ENCODE results near the gene SPATA7.
"Not testable (repeated sequence)": the region's sequence is repeated elsewhere in the genome, so short reads cannot be mapped to it uniquely, and the experiment has no call there.

SPATA7 gene, protein sequence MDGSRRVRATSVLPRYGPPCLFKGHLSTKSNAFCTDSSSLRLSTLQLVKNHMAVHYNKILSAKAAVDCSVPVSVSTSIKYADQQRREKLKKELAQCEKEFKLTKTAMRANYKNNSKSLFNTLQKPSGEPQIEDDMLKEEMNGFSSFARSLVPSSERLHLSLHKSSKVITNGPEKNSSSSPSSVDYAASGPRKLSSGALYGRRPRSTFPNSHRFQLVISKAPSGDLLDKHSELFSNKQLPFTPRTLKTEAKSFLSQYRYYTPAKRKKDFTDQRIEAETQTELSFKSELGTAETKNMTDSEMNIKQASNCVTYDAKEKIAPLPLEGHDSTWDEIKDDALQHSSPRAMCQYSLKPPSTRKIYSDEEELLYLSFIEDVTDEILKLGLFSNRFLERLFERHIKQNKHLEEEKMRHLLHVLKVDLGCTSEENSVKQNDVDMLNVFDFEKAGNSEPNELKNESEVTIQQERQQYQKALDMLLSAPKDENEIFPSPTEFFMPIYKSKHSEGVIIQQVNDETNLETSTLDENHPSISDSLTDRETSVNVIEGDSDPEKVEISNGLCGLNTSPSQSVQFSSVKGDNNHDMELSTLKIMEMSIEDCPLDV

DNA sequence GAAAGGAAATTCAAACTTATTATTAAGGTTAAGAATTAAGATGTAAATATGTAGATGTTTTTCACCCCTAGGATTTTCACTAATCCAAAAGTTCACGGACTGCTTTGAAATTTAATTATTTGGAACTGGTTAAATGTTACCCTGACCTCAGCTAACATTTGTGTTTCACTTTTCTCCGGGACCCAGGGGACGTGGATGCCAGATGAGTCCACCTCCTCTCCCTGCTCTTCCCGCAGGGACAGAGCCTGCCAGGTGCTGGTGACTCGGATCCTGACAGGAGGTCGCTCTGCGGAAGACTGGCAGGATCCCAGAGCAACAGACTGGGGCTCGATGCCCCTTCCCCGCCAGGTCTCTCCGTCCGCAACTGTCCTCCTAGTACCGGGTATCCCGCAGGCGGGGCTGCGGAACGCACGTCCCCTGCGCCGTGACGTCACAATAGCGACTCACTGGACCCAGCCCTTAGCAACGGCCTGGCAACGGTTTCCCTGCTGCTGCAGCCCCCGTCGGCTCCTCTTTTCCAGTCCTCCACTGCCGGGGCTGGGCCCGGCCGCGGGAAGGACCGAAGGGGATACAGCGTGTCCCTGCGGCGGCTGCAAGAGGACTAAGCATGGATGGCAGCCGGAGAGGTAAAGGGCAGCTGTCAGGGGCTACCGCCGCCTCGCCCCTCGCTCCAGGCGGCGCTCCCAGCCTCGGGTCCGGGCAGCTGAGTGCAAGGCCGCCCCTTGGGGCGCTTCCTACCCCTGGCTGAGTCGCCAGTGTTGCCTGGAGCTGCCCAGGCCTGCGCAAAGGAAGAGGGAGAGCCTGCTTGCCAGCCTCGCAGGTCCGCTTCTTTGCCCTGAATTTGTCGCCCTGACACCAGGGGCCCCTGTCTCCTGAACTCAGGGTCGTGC, at the start of gene SPATA7:
Gene SPATA7 (plus strand): TSS at position 446 of the 890 bp plus-strand sequence. CDS start 162 bp downstream, at position 608.
- peak; percentile 68 for DNase-seq (ENCODE audit: low read depth)

DNA sequence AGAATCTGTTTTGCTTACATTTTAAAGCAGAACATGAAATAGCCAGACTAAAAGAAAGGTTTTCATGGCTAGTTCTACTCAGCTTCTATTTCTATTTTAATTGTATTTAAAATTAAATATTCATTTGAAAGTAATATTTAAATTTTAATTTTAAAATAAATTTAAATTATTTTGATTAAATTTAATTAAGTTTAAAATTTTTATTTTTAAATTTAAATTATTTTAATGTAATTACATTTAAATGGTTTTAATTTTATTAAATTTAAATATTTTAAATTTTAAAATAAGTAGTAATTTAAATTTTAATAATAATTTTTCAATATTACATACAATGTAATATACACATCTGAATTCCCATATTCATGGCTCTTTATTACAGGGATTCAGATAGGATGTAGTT, 45.1 kb upstream of the SPATA7 start:
- no peak for DNase-seq (ENCODE audit: low read depth)

DNA sequence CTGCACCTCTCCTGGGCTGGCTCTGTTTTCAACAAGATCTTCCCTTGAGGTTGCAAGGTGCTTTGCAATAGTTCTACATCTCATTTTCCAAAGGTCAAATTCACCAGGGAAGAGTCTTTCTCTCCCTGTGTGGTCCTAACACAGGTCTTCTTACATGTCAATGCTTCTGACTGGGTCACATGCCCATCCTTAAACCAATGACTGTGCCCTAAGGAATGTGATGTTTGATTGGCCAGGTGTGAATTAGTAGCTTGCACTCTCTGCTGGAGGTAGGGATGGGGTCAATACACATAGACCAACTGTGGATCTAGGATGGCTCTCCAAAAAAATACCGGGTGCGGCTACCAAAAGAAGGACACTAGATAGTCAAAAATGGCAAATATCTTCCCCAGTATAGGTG, 42.5 kb upstream of the SPATA7 start:
- DNase-seq (ENCODE audit: low read depth): no peak

DNA sequence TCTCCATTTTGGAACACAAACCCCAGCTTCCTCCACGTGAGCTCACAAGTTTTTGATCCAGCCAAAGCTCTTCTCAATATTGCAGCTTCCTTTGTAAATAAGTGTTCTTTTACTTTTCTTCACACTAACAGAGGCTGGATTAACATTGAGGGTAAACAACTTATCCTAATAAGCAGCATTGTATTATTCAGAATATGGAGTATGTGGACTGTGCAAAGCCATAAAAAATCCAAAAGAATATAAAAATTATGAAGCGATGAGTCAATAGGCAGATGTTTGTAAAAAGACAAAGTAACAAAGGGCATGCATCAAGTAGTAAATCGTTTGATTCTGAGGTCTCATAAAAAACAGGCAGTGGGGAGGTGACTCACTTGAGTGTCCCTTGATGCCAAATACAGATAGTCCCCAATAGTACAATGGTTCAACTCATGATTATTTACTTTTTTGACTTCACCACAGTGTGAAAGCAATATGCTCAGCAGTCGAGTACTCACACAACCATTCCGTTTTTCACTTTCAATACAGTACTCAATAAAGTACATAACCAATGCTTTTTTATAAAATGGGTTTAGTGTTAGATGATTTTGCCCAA, 39.3 kb upstream of the SPATA7 start:
- no peak for DNase-seq (ENCODE audit: low read depth)

DNA sequence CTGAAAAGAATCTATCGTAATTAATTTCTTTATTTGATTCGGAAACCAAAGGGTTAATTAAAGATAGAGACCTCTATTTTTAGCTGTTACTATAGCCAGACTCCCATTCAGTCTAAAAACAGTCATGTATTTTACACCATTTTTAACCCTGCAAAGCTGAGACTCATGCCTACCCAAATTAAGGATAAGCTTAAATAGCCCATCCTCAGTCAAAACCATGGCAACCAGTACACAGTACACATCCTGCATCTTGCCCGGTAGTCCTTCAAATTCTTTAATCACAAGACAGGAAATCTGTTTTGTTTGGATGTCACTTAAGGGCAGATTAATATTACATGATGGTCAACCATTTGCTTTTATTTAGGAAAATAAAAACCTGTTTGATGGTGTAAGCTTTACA, 36.9 kb upstream of the SPATA7 start:
- DNase-seq (ENCODE audit: low read depth): no peak

DNA sequence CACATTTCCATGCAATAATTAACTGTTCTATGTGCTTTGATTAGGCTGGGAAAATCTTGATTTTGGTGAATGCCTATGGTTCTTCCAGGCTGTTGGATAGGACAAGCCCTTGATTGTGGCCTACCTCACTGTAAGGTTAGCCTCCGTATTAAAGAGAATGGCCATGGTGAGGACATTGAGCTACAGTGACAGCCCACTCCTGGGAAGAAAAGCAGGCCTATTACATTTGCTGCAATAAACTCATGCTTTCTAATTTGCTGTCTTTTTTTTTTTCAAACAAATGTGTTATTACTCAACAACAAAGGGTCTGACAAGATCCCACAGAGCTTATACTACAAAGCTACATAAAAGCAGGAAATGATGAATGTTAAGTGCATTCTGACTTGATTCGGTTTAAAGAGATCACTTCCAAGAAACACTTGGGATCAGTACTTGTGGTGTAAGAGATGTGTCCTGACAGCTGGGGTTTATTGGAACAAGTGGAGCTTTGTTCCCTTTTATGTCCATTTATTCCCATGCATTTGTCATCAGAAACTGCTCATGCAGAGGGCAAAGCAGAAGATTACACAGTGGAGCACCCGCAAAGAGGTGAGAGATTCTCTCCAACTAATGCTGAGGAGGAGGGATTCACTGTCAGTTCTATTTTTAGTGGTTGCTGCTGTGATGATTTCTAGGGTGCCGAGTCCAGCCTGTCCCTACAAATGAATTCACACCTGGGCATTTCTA, 33.3 kb upstream of the SPATA7 start:
- no peak for DNase-seq (ENCODE audit: low read depth)

DNA sequence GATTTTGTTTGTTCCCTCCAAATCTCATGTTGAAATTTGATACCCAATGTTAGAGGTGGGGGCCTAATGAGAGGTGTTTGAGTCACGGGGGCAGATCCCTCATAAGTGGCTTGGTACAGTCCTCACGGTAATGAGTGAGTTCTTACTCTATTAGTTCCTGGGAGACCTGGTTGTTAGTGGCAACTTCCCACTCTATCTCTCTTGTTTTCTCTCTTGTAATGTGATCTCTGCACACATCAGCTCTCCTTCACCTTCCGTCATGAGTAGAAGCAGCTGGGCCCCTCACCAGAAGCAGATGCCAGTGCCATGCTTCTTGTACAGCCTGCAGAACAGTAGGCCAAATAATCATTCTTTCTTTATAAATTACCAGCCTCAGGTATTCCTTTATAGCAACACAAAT, 32.8 kb upstream of the SPATA7 start:
- DNase-seq (ENCODE audit: low read depth): no peak

DNA sequence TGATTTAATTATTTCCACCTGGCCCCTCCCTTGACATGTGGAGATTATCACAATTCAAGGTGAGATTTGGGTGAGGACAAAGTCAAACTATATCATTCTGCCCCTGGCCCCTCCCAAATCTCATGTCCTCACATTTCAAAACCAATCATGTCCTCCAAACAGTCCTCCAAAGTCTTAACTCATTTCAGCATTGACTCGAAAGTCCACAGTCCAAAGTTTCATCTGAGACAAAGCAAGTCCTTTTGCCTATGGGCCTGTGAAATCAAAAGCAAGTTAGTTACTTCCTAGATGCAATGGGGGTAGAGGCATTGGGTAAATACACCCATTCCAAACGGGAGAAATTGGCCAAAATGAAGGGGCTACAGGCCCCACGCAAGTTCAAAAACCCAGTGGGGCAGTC, 31.1 kb upstream of the SPATA7 start:
- no peak for DNase-seq (ENCODE audit: low read depth)

DNA sequence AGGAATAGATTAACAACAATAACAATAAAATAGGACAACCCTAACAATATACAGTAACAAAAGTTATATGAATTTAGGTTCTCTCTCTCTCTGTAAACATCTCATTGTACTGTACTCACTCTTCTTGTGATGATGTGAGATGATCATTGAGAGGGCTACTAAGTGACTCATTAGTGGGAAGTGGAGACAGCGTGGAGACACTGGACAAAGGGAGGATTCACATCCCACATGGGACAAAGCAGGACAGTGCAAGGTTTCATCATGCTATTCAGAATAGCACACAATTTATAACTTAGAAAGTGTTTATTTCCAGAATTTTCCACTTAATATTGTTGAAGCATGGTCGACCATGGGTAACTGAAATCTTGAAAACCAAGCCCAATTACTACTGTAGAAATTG, 26.0 kb upstream of the SPATA7 start:
- DNase-seq (ENCODE audit: low read depth): no peak

DNA sequence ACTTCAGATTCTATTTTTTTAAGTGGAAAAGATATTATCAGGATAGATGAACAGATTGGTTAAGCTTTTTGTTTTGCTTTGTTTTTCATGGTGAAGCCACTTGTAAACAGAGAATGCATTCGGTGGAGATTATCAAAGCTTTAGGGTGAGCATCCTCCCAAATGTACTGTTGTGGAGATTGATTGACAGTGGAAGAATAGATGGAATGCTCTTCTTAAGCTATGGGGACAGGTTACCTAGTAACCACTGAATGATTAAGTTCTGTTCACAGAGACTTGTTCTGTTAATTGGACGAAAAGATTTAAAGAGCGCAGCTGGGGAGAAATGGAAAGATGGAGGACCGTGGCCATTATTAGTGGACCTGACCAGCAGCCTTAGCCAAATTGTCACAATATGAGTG, 21.8 kb upstream of the SPATA7 start:
- no peak for DNase-seq (ENCODE audit: low read depth)

DNA sequence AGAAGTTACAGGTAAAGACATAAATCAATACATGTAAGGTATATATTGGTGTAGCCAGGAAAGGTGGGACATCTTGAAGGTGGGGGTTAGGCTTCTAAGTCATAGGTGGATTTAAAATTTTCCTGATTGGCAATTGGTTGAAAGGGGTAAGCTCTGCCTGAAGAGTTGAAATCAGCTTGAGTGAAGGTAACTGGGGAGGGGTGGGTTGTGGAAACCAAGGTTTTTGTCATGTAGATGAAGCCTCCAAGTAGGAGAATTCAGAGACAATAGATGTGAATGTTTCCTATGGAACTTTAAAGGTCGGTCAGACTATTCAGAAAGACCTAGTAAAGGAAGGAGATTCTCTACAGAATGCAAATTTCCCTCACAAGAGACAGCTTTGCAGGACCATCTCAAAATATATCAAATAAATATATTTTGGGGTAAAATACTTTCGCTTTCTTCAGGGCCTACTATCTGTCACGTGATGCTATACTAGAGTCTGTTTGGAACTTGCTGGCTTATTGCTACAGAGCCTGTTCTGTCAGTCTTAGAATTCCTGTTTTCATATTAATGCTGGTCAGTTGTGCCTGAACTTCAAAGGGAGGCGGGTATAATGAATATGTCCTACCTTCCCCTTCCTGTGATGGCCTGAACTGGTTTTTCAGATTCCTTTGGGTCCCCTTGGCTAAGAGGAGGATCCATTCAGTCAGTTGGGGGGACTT, 20.6 kb upstream of the SPATA7 start:
- DNase-seq (ENCODE audit: low read depth): no peak

DNA sequence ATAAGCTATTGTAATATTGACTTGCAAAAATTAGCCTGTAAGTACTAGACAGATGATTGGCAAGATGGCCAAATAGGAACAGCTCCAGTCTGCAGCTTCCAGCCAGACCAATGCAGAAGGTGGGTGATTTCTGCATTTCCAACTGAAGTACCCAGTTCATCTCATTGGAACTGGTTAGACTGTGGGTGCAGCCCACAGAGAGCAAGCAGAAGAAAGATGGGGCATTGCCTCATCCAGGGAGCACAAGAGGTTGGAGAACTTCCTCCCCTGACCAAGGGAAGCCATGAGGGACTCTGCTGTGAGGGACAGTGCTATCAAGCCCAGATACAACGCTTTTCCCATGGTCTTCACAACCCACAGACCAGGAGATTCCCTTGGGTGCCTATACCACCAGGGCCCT, 16.0 kb upstream of the SPATA7 start:
- no peak for DNase-seq (ENCODE audit: low read depth)

DNA sequence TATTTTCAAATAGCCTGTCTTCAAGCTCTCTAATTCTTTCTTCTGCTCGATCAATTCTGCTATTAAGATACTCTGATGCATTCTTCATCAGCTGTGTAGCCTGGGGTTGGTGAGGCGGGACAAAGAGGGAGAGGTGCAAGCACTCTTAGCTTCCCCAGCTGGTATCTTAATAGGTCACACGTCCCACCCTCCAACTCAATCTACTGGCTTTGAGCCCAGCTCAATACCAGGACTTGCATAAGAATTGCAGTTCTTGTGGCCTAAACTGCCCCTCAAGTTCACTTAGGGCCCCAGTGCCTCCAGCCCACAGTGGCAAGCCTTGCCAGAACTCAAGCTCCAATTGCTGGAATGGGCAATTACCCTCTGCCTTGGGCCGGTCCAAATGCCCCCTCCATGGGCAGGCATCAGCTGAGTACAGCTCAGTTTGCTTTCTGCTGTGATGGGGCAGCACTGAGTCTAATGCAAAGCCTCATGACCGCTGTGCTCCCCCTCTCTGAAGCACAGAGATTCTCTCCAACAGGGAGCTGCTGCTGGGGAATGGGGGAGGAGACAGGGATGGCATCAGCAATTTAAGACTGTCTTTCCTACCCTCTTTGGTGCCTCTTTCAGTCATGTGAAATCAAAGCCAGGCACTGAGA, 5.6 kb upstream of the SPATA7 start:
- DNase-seq (ENCODE audit: low read depth): no peak

DNA sequence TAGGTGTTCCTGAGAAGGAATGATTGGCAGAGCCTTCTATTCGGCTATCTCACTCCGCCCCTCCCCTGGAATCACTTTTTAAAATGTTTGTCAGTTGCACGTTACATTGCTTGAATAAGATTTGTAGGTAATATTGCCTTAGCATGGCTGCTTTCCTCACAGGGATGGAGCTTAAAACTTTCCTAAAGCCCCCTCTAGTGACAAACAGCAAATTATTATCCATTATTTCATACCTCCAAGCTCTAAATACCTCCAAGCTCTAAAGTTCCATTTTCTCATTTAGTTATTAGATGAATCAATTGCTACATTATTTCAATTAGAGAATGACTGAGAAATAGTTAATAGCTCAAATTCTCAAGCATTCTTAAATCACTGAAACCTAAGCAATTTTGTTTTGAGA, 5.1 kb upstream of the SPATA7 start:
- DNase-seq (ENCODE audit: low read depth): no peak

DNA sequence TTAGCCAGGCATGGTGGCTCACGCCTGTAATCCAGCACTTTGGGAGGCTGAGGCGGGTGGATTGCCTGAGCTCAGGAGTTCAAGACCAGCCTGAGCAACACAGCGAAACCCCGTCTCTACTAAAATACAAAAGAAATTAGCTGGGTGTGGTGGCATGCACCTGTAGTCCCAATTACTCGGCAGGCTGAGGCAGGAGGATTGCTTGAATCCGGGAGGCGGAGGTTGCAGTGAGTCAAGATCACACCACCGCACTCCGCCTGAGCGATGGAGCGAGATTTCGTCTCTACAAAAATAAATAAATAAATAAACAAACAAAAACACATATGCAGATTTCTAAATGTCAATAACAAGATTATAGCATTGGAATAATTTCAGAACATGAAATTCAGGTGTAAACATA, 3.8 kb upstream of the SPATA7 start:
- not testable (repeated sequence) for DNase-seq (ENCODE audit: low read depth)

DNA sequence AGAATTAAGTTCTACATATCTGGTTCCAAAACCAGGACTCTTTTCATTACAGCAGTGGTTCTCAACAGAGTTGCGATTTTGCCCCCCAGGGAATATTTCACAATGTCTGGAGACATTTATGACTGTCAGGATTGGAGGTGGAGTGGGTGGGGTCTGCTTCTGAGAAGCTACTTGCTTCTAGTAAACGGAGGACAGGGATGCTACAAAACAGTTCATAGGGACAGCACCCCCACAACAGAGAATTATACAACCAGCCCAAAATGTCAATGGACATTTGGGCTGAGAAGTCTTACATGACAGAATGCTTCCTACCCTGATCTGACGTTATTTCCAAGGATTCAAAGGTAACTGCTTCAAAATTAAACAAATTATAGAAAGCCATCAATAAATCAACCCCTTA, 739 bp upstream of the SPATA7 start:
- DNase-seq (ENCODE audit: low read depth): no peak

DNA sequence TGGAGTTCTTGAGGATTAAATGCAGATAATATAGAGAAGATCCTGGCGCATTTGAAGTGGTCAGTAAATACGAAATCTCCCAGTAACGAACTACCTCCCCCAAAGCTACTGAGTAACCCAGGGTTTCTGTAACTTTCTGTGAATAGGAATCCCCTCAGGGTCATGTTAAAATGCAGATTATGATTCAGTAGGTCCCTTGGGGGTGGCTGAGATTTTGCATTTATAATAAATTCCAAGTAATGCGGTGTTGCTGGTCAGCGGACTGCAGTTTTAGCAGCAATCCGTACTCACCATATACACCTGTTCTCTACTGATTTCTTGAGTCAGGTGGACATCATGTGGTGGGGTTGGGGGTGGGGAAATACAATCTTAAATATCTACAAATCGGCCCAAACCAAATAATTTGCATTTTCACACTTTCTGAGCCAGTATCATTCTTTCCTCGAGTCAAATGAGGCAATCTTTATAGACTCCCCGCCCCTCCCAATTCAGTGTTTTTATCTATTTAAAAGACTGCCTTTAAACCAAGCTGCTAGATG, 868 bp downstream of the SPATA7 start:
- no peak for DNase-seq (ENCODE audit: low read depth)

DNA sequence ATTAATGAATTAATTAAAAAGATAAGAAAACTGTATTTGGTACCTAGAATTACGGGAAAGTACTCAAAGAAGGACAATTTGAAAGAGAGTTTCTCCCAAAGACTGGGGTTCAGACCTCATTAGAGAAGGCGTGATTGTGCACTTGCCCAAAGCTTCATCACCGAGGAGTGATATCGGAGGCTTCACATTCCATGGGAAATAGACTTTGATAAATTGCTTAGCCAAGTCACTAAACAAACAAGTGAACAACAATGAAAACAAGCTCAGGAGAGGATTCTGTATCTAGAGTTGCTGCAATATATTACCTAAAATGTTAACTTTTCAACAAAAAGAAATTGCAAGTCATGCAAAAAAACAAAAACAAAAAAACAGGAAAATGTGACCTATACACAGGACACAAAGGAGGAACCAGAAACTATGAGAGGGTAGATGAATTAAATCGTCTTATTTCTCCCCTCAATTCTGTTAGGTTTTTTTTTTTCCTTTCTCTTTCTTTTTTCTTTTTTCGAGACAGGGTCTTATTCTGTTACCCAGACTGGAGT, 3.4 kb downstream of the SPATA7 start:
- DNase-seq (ENCODE audit: low read depth): no peak

DNA sequence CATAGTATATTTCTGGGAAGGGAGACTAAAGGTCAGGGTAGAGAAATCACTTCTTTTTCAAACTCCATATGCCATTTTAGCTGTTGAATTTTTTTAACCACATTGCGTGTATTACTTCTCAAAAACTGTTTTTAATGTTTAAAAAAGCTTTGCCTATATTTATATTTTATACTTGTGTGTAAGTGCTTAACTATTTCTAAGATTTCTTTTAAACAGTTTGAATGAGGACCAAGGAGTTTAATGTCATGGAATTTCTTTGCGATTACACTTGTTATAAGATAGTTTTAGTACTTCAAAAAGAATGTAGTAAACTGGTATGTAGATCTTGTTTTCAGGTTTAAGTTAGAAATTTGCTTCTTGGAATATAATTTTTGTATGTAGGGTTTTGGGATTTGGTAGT, 7.2 kb downstream of the SPATA7 start:
- DNase-seq (ENCODE audit: low read depth): no peak

DNA sequence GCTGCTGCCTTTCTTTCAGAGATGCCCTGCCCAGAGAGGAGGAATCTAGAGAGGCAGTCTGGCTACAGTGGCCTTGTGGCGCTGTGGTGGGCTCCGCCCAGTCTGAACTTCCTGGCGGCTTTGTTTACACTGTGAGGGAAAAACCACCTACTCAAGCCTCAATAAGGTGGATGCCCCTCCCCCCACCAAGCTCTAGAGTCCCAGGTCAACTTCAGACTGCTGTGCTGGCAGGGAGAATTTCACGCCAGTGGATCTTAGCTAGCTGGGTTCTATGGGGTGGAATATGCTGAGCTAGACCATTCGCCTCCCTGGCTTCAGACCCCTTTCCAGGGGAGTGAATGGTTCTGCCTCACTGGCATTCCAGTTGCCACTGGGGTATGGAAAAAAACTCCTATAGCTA, 25.6 kb downstream of the SPATA7 start:
- DNase-seq (ENCODE audit: low read depth): no peak

All from activated T-cell treated with anti-CD3 and anti-CD28 coated beads for 1 hour (primary cell).